Progenitor cell of endocrine pancreas (in vitro differentiated cells): Measurements from ENCODE around the gene C19orf81. TPM values are rescaled to one million over a fixed set of nuclear protein-coding genes. Genes with fewer than 3 reads are reported as not detected.
A peak's percentile ranks its signal among the peaks of the same experiment; 100 is the strongest.

Source experiments
- DNase-seq: peaks from one replicate; pipeline ENCODE4 v3.0.0; 2021; ENCODE audit warnings: low spot score; ENCODE audit not compliant: unreplicated experiment
- H3K27ac Mint-ChIP-seq: 2 replicates; pipeline ENCODE4 v1.8.0; 2021; ENCODE audit warnings: mild to moderate bottlenecking, moderate library complexity, mixed read lengths
- H3K27me3 Mint-ChIP-seq: 2 replicates; pipeline ENCODE4 v1.8.0; 2021; ENCODE audit warnings: mixed read lengths
- H3K36me3 Mint-ChIP-seq: 2 replicates; pipeline ENCODE4 v1.8.0; 2022; ENCODE audit warnings: mixed read lengths; ENCODE audit not compliant: insufficient read depth
- H3K4me1 Mint-ChIP-seq: 2 replicates; pipeline ENCODE4 v1.8.0; 2021; ENCODE audit warnings: low read depth, mixed read lengths
- H3K4me3 Mint-ChIP-seq: 2 replicates; pipeline ENCODE4 v1.8.0; 2021; ENCODE audit warnings: low read depth, mild to moderate bottlenecking, moderate library complexity, mixed read lengths
- H3K9me3 Mint-ChIP-seq: 2 replicates; pipeline ENCODE4 v1.8.0; 2021; ENCODE audit warnings: low read depth, mixed read lengths
- CTCF ChIP-seq: fragments of 200-600 bp; sonication (generic); IDR thresholded peaks from one replicate; pipeline ENCODE4 v1.5.0; 2021; ENCODE audit warnings: antibody characterized with exemption, mild to moderate bottlenecking; ENCODE audit not compliant: unreplicated experiment
- total RNA-seq: library from RNA; stranded (reverse); gene quantifications from 2 replicates; pipeline ENCODE4 v1.2.1, GENCODE V29; 2021

Gene C19orf81
- total RNA-seq, 1 donor from 2014 or later = 8.6 TPM

GRCh38 chr19:50636317-50637085, 12.7 kb upstream of the C19orf81 start:
- Mint-ChIP-seq H3K4me3 (no peak overlapping the region), H3K36me3 (no peaks in the 10 kb centered on the region), H3K4me1 (peaks cover 2% of the 10 kb centered on the region), H3K27me3 (peaks cover 29% of the 10 kb centered on the region), H3K27ac (no peak overlapping the region), H3K9me3 (peaks cover 7% of the 10 kb centered on the region)
- DNase-seq = no peak
- TF ChIP-seq CTCF = no peak

- H3K4me3 Mint-ChIP-seq = peak overlapping the region; percentile 83
These were observed 10.6 kb upstream of the C19orf81 start for GRCh38 chr19:50638600-50638999.

GRCh38 chr19:50639121-50640112, 9.8 kb upstream of the C19orf81 start, which contains the start of gene SYT3:
SYT3 (minus strand) TSS chr19:50639881; CDS start chr19:50637411, 2,470 bp downstream.
- no peaks in the 10 kb centered on the region for H3K9me3 Mint-ChIP-seq
- peaks cover 33% of the 10 kb centered on the region for H3K27me3 Mint-ChIP-seq
- TF ChIP-seq CTCF = no peak
- DNase-seq = peak; percentile 38
- no peak within 1 kb of the TSS for H3K27ac Mint-ChIP-seq
- H3K4me3 Mint-ChIP-seq = peak within 1 kb of the TSS; percentile 83
- no peaks in the 10 kb centered on the region for H3K36me3 Mint-ChIP-seq
- peaks cover 2% of the 10 kb centered on the region for H3K4me1 Mint-ChIP-seq

More at GRCh38 chr19:50638600-50638999, 10.6 kb upstream of the C19orf81 start:
- Mint-ChIP-seq H3K27me3 (peaks cover 33% of the 10 kb centered on the region), H3K9me3 (peaks cover 4% of the 10 kb centered on the region), H3K36me3 (no peaks in the 10 kb centered on the region), H3K27ac (no peak overlapping the region), H3K4me1 (peaks cover 2% of the 10 kb centered on the region)
- DNase-seq = no peak
- no peak for TF ChIP-seq CTCF

GRCh38 chr19:50640368-50640767, 8.9 kb upstream of the C19orf81 start:
- Mint-ChIP-seq H3K4me3 (peak overlapping the region; percentile 50), H3K27me3 (peaks cover 33% of the 10 kb centered on the region), H3K27ac (no peak overlapping the region)

More at GRCh38 chr19:50640368-50640767, 8.9 kb upstream of the C19orf81 start:
- Mint-ChIP-seq H3K9me3 (no peaks in the 10 kb centered on the region), H3K36me3 (no peaks in the 10 kb centered on the region), H3K4me1 (peaks cover 2% of the 10 kb centered on the region)
- no peak for DNase-seq
- no peak for TF ChIP-seq CTCF
